NCI-H1105 (cell line): ENCODE measurements around the gene MICB.
"Not testable (repeated sequence)": the region's sequence is repeated elsewhere in the genome, so short reads cannot be mapped to it uniquely, and the experiment has no call there.

ENCODE experiments used
- DNase-seq: peaks from one replicate; lab custom pipeline; 2025; lab: John Stamatoyannopoulos, UW

MICB gene

DNA sequence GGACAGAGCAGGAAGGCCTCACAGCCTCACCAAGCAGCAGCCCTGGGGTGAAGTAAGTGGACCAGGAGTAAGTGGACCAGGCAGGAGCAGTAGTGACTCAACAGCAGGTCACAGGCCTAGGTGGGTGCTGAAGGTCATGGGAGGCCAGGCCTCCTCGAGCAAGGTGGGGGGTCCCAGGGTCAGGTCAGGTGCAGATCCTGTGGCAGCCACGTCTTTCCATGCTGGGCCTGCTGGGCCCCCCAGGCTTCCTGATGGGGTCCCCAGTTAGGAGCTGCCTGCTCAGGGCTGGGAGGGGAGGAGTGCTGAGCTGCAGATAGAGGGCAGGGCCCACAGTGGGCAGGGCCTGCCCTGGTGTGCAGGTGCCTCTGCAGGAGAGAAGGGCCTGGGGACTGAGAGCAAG lies 11.1 kb downstream of the MICB start:
- not testable (repeated sequence) for DNase-seq

DNA sequence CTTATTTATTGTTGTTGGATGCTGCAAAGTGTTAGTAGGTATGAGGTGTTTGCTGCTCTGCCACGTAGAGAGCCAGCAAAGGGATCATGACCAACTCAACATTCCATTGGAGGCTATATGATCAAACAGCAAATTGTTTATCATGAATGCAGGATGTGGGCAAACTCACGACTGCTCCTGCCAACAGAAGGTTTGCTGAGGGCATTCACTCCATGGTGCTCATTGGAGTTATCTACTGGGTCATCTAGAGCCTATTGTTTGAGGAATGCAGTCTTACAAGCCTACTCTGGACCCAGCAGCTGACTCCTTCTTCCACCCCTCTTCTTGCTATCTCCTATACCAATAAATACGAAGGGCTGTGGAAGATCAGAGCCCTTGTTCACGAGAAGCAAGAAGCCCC lies 12.1 kb downstream of the MICB start:
- DNase-seq, result no peak

DNA sequence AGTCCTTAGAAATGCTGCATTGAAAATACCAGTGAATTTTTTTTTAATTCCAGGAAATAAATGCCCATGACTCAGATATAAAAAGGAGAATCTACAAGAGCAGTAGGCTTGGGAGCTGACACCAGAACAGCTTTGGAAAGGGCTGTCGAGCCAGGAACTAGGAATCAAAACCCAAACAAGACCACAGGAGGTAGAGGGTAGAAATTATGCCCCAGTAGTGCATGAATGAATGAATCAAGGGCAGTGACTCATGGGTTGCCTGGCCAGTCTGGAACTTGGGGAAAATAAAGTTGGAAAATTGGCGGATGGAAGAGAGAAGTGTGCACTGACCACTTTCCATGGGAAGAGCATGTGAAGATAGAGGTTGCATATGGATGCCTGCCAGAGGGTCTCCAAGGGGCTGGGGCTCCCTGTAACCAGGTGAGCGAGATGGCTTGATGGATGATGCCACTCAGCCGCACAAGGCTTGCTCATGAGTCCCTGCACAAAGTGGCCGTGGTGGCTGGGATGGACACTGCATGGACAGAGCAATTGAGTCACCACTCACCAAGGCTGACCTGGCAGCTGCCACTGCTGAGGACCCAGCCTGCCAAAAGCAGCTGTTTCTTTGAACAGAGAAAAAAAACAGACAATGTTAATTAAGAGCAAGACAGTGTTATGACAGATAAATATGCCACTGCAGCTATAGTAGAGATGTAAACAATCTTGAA lies 15.7 kb downstream of the MICB start:
- DNase-seq, result no peak

DNA sequence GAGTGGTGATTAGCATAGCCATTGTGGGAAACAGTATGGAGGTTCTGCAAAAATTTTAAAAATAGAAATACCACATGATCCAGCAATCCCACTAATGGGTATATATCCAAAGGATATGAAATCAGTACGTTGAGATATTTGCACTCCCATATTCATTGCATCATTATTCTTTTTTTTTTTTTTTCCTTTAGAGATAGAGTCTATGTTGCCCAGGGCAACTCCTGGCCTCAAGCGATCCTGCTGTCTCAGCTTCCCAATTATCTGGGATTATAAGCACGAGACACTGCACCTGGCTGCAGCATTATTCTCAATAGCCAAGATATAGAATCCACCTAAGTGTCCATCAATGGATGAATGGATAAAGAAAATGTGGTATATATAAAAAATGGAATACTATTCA lies 23.9 kb downstream of the MICB start:
- DNase-seq, result no peak

DNA sequence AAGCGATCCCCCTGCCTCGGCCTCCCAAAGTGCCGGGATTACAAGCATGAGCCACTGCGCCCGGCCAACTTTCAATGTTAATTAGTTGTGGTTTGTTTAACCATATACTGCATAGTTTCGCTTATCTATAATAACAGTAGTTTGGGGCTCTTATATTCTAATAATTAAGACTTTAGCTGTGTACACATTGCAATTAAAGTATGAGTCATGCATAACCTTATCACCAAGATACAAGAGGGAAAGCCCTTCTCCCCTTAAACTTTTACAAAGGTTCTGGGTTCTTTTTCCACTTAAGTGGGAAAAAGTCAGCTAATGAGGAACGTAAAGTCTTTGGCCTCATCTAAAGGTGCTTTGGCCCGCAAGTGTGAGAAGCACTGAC lies 27.6 kb downstream of the MICB start:
- no peak for DNase-seq

DNA sequence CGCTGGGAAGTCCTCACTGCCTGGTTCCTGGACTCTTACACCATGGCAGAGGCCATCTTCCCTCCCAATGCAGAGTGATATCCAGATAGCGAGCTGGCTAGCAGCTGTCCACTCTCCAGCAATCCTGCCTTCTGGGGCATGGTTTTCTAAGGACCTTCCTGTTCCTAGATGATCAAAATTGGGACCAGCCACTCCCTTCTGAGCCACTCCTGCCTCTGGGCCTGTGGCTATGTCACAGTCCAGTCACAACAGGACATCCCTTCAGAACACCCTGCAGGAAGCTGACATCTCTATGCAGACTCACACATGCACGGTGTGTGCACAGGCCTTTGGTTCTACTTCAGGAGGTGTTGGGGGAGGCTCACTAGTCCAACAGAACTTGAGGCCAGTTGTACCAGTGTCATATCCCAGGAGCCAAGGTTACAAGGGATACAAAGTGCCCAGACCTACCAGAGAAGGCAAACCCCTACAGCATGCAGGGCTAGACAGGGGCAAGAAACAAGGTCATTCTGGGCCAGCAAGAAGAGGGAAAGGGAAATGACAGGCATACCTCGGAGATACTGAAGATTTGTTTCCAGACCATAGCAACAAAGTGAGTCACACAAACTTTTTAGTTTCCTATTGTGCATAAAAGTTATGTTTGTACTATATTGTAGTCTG lies 28.1 kb downstream of the MICB start:
- no peak for DNase-seq

DNA sequence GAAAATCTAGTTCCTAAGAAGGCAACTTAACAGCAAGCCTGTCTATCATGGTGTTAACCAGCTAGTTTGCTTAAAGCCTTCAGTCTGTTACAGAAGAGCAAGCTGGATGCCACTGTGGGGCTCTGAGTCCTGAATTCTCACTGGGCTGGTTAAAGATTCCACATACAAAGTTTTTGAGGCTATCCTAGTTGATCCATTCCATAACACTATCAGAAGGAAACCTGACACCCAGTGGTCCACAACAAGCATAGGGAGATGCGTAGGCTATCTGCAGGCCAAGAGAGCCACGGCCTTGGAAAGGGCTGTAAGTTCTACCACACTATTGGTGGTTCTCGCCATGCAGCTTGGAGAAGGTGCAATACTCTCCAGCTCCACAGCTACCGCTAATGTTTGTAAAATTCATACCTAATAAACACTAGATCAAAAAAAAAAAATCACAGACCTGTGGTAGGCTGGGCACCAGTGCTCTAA lies 30.4 kb downstream of the MICB start:
- no peak for DNase-seq

DNA sequence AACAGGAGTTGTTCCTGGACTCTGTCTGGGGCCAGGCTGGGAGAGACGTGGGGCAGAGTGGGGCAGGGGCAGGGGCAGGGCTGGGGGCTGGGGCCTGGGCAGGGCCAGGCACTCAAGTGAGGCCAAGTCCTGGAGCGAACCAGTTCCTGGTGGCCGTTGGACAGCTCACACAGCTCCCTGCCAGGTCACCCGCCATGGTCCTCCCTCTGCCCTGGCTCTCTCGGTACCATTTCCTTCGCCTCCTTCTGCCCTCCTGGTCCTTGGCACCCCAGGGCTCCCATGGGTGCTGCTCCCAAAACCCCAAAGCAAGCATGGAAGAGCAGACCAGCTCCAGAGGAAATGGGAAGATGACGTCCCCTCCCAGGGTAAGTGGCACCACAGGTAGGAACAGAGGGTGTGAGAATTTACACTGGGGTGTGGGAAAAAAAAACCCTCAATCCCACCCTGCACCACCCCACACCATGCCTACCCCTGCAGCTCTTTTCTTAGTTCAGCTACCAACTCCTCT lies 30.9 kb downstream of the MICB start, which contains the start of gene MCCD1:
Gene MCCD1, plus strand, starts transcription at position 142 of the 508 bp plus-strand sequence. Its CDS starts 53 bp downstream, at position 195.
- DNase-seq, result no peak

DNA sequence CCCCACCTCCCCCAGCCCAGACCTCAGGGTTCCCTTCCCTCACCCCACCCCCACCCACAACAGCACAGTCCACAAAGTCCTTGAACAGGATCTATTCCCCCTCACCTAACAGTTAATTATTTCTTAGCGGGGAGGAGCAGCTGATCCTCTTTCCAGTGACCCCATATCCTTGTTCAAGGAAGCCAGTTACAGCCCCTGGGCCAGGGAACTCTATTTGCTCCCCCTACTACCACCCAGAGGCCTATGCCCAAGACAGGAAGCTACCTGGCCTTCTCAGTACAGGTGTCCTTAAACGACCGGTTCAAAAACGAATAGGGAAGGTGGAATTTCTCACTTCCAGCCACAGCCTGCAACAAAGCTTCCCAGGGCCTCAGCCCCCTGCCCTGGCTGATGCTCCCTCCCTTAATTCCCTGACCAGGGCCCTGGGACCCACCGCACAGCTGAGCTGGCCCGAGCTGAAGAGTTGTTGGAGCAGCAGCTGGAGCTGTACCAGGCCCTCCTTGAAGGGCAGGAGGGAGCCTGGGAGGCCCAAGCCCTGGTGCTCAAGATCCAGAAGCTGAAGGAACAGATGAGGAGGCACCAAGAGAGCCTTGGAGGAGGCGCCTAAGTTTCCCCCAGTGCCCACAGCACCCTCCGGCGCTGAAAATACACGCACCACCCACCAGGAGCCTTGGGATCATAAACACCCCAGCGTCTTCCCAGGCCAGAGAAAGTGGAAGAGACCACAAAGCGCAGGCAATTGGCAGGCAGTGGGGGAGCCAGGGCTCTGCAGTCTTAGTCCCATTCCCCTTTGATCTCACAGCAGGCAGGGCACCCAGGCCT lies 31.6 kb downstream of the MICB start:
- no peak for DNase-seq

DNA sequence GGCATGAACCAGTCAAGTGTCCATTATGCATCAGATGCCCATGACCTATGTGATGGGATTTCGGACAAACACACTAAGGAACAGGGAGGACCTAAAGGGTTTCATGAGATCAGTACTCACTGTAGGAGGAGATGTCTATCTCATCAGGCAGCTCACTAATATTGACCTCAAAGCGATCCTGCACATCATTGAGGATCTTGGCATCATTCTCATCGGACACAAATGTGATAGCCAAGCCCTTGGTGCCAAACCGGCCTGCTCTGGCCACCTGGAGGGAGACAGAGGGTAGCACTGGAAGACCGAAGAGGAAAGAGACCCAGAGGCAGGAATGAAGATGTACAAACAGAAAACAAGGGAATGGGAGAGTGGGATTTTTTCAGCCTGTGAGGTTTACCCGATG lies 32.7 kb downstream of the MICB start:
- no peak for DNase-seq

DNA sequence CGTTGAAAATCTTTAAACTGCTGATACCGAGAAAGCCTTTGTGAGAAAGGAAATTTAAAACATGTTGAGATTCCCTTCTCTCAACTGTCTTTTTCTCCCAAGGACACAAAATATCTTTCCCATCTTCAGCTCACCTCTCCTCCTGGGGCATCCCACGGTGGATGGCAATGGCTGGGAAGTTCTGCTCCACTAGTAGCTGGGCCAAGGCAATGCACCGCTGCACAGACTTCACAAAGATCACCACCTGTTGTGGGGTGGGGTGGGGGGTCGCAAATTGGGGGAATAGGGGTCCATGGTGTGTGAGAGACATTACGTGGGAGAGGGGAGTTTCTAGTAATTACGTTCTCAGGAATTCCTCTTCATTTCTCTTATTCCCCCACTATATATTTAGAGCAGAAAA lies 33.2 kb downstream of the MICB start:
- no peak for DNase-seq

DNA sequence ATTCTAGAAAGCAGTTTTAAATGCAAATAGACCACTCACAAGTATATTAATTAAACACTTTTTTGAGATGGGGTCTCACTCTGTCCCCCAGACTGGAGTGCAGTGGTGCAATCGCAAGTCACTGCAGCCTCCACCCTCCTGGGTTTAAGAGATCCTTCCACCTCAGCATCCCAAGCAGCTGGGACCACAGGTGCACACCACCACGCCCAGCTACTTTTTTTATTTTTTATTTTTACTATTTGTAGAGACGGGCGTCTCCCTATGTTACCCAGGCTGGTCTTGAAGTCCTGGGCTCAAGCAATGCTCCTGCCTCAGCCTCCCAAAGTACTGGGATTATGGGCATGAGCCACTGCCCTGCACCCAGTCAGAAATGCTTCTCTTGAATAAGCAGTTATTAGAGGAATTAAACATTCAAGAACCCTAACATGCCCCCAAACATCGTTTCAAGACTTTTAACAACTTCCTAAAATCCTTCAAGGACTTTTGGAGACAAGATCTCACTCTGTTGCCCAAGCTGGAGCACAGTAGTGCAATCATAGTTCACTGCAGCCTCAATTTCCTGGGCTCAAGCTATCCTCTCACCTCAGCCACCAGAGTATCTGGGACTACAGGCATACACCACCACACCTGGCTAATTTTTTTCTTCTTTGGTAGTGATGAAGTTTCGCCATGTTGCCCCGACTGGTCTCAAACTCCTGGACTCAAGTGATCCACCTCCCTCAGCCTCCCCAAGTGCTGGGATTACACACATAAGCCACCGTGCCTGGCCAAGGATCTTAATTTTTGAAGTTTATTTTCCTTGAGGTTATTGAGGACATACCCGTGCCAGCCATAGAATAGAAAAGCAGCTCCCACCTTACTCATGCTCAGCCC lies 34.1 kb downstream of the MICB start:
- no peak for DNase-seq

DNA sequence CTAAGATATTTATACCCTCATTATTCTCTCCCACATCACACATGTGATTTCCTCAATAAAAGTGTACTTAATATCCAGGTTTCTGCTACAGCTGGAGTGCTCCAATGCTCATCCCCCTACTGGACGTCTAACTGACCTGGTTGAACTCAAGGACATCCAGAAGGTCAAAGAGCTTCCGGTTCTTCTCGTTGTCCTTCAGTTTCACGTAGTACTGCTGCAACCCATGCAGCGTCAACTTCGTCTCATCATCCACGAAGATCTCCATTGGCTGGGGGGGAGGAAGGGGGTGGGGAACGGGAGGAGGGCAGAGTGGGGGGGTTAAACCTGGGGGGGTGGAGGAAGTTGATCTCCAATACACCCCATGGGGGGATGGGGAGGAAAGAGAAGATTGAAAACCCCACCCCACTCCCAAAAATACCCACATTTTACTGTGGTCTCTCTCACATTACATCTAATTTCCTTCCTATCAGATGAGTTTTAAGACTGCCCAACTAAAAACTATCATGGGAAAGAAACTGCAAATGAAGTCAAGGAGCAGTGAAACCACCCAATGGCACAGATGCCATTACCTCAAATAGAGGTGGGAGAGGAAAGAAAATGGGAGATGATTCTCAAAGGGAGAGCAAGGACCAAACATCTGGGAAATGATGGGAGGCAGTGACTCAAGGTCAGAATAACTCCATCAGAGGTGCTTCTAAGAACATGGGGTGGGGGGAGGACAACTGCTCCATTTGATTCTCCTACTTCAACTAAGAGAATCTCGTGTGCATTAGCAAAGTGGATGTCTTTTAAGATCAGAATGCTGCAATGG lies 34.9 kb downstream of the MICB start:
- no peak for DNase-seq

DNA sequence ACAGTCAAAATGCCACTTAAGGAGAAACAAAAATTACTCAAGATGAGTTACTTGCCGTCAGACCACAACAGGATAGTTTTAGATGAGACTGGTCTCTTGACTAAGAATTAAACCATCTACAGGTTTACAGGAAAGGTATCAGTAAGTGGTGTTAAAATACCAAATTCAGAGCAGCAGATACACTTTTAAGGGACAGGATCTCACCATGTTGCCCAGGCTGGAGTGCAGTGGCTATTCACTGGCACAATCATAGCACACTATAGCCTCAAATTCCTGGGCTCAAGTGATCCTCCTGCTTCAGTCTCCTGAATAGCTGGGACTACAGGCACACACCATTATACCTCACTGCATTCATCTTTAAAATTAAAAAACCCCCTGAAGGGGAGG lies 35.5 kb downstream of the MICB start:
- no peak for DNase-seq

DNA sequence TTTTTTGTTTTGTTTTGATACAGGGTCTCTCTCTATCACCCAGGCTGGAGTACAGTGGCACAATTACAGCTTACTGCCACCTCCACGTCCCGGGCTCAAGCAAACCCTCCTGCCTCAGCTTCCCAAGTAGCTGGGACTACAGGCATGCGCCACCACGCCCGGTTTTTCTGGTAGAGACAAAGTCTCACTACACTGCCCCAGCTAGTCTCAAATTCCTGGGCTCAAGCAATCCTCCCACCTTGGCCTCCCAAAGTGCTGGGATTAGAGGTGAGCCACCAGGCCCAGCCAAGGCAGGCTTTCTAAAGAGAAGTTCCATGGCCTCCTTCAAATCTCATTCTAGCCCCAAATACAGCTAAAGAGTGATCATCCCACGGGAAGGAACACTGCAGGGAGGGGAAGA lies 36.1 kb downstream of the MICB start:
- DNase-seq, result no peak

DNA sequence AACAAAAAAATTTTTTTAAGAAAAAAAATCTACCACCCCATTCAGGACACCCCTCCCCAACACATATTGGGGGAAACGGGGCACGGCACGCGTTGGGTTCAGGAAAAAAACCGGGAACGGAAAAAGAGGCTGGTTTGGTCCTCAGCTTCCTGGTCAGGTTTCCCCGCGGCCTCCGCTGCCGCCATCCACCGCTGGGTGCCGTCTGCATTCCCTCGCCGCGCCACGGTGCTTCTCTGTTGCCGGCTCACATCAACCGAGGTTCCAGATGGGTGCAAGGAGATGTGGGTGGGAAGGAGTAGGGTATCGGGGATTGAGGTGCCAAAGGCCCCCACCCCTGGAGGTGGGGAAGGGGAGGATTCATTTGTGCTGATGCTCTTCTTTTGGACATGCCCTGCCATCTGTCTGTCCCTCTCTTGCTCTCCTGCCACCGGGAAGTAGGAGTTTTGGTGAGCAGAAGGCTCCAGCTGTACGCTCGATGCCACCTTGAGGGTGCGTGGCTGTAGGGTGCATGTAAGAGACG lies 36.6 kb downstream of the MICB start:
- DNase-seq, result no peak

DNA sequence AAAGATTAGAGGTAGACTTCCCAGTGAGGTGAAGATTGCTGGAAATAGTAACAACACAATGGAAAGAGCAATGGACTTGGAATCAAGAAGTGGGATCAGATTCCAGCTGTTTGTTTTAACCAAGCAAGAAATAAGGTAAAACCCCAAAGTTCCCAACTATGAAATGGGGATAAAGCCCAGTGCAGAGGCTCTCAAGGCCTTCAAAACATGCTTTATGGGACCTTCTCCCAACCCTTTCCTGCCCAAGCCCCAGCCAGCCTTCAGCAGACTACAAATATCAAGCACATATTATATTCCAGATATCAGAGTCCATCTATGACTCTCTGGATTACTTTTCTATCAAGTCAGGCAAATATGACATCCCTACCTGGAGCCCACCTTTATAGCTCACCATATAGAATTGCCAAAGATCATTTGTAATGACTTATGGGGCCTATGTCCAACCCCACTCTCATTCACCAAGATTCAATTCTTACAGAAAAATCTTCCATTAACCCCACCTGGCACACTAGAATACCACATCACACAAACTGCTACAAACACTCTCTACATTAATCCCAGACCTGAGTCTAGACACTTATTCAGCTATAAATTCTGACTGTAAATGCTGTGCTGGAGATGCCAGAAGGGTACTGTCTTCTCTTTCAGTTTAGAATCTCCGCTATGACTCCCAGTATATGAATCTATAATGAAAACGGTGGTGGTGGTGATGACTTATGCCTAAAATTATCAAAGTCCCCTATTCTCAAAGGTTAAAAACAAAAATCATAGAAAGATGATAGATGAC lies 37.8 kb downstream of the MICB start:
- DNase-seq, result no peak

DNA sequence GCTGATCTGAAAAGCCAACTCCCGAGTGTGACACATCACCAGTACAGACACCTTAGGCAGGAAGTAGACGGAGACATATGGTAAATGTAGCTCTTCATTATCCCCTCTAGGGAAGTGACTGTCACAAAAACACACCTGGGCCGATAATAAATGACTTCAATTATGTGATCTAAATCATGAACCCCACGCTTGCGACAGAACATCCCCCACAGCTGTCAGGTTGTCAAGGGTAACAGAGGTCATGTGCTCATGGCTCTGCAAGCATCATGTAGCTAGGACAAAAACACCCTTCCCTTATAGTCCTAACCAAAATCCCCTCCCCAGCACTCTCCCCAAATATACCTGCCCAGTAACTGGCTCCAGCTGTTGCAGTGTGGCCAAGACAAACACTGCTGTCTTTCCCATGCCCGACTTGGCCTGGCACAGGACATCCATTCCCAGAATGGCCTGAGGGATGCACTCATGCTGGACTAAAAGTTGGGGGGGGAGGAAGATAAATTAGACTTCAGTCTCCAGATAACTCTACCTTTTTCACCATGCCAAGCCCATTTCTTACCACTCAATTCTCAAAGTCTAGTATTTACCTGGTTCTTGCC lies 41.0 kb downstream of the MICB start:
- DNase-seq, result no peak

DNA sequence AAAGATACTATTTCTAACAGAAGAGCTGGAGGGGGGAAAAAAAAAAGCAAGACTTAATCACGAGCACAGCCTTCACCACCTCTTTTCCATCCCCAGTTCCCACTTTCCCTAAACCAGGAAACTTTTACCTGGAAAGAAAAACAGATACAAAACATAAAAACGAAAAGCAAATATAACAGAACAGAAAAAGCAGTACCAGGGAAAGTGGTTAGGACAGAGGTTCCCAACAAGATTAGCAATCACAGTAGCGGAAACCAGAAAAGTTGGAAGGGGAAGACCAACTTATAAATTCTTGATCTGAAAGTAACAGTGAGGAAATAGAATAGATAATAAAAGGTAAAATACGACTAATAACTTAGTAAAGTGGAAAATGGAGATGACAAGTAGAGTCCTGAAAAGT lies 42.7 kb downstream of the MICB start:
- no peak for DNase-seq
